Left lung (tissue), 10 donors: ENCODE measurements around the gene TANC1. TPM values are rescaled to one million over a fixed set of nuclear protein-coding genes. Genes with fewer than 3 reads are reported as not detected.

Experiments
- ATAC-seq: fragments of 200-7000 bp; cut with Tn5 transposase; one replicate; pipeline ENCODE4 v1.9.1; 2020; ENCODE audit warnings: moderate library complexity
- DNase-seq, 4 donors: peaks; one replicate each; pipeline ENCODE4 v3.0.0-alpha.2; 2013 to 2020
- H3K27ac ChIP-seq, 2 donors: fragments of 200-600 bp; sonication (generic) in 1 of 2; one replicate each; pipeline versions ENCODE4 v1.5.0 to v1.8.0; 2020 to 2021
- H3K27me3 ChIP-seq, 2 donors: fragments of 200-600 bp; sonication (generic) in 1 of 2; one replicate each; pipeline versions ENCODE4 v1.5.0 to v1.8.0; 2020 to 2021
- H3K36me3 ChIP-seq, 2 donors: fragments of 200-600 bp; sonication (generic) in 1 of 2; one replicate each; pipeline versions ENCODE4 v1.5.0 to v1.8.0; 2020 to 2021
- H3K4me1 ChIP-seq, 2 donors: fragments of 200-600 bp; one replicate each; pipeline ENCODE4 v1.8.0; 2021
- H3K4me3 ChIP-seq, 2 donors: fragments of 200-600 bp; sonication (generic) in 1 of 2; one replicate each; pipeline versions ENCODE4 v1.5.0 to v1.8.0; 2020 to 2021; ENCODE audit warnings: mild to moderate bottlenecking in 1 of 2
- H3K9me3 ChIP-seq, 2 donors: fragments of 200-600 bp; sonication (generic) in 1 of 2; one replicate each; pipeline versions ENCODE4 v1.5.0 to v1.8.0; 2020 to 2021
- intact Hi-C, 2 donors: fragments of 100-400 bp; cut with DNase I; formaldehyde crosslinking; loops; one replicate each; pipeline versions ENCODE4 v1.11.2 to v1.14.2; 2022
- polyA plus RNA-seq, 6 donors: library from polyadenylated mRNA; unstranded; fragments of 120-200 nt; gene quantifications; one replicate each; pipeline ENCODE4 v1.2.1, GENCODE V29; 2013; ENCODE audit not compliant: insufficient read length in 6 of 6
- total RNA-seq, 2 donors: library from RNA; stranded (reverse); fragmentation: NEBNext Ultra II Directional; extraction: Animal tissue kit (Norgen Biotek cat#: 25700); gene quantifications; one replicate each; pipeline ENCODE4 v1.2.1, GENCODE V29; 2021
- TF ChIP-seq, protein P1 (sequence below), 2 donors: fragments of 200-600 bp; sonication (generic) in 1 of 2; IDR thresholded peaks; one replicate each; pipeline versions ENCODE4 v1.5.0 to v1.8.0; 2021; ENCODE audit warnings: antibody characterized with exemption in 2 of 2
- donor health status: DM: no; HTN: yes; CAD: no.
- donor health status: DM: no; HTN: no; CAD: no.

TANC1 gene
- total and polyA plus RNA-seq, 8 donors = 40.1 to 76.6 (median 53.3) TPM

- Histone ChIP-seq H3K27ac (no peak overlapping the region), H3K9me3 (no peaks in the 10 kb centered on the region), H3K4me3 (no peak overlapping the region), H3K36me3 (peaks cover 0 to 59% of the 10 kb centered on the region in 2 donors), H3K4me1 (peaks cover 0 to 5% of the 10 kb centered on the region in 2 donors), H3K27me3 (no peaks in the 10 kb centered on the region)
- no peak for DNase-seq
- TF ChIP-seq, protein P1, sequence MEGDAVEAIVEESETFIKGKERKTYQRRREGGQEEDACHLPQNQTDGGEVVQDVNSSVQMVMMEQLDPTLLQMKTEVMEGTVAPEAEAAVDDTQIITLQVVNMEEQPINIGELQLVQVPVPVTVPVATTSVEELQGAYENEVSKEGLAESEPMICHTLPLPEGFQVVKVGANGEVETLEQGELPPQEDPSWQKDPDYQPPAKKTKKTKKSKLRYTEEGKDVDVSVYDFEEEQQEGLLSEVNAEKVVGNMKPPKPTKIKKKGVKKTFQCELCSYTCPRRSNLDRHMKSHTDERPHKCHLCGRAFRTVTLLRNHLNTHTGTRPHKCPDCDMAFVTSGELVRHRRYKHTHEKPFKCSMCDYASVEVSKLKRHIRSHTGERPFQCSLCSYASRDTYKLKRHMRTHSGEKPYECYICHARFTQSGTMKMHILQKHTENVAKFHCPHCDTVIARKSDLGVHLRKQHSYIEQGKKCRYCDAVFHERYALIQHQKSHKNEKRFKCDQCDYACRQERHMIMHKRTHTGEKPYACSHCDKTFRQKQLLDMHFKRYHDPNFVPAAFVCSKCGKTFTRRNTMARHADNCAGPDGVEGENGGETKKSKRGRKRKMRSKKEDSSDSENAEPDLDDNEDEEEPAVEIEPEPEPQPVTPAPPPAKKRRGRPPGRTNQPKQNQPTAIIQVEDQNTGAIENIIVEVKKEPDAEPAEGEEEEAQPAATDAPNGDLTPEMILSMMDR (IDR thresholded peaks at IDR 0.05) = no peak
- intact Hi-C loops = no loop called here
- ATAC-seq = no peak
Observed at GRCh38 chr2:159214325-159214865, 246.0 kb downstream of the TANC1 start.

DNA sequence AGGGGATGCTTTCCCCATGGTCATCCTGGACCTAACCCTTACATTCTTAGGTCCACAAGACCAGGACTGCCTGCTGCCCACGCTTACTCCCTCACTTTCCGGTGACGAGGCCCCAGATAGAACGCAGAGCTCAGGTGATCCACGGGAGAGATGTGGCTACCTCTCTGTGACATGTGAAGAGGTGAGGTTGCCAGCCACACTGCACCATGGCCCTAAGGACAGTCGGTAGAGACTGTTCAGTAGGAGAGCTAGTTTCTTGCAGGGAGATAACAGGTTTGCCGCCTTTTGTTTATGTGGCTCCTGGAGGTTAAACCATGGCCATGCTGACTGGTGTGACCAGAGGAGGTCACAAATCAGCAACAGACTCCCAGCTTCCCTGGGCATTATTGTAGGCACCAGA, 246.7 kb downstream of the TANC1 start:
- peaks cover 0 to 64% of the 10 kb centered on the region in 2 donors for H3K36me3 ChIP-seq
- DNase-seq (no peak), ATAC-seq (no peak)
- intact Hi-C loops = no loop called here
- H3K9me3 ChIP-seq = no peaks in the 10 kb centered on the region
- TF ChIP-seq, protein P1 (IDR thresholded peaks at IDR 0.05) = no peak
- no peak overlapping the region for H3K4me3 ChIP-seq
- H3K27me3 ChIP-seq = no peaks in the 10 kb centered on the region
- H3K27ac ChIP-seq = no peak overlapping the region
- H3K4me1 ChIP-seq = peaks cover 0 to 5% of the 10 kb centered on the region in 2 donors

GRCh38 chr2:159217676-159218075, 249.2 kb downstream of the TANC1 start:
- intact Hi-C loops = no loop called here
- H3K36me3 ChIP-seq = peaks cover 0 to 72% of the 10 kb centered on the region in 2 donors
- H3K27me3 ChIP-seq = no peaks in the 10 kb centered on the region

DNA sequence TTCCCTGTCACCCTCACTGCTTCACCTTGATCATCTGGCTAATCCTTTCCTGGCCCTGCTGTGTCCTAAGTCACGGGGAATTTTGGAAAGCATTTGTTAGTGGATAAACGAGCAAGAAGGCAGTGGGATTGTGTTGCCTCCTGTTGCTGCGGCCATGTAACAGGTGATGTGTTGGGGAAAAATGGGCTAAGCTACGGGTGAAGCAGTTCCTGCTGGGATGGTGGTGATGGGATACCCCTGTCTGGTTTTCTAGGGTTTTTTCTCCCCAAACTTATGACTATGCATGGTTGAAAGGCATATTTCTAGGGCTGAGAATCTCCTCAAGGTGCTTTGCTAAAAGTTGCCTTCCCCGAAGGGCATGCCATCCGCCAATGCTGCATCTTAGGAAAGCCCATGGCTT, 249.9 kb downstream of the TANC1 start:
- ATAC-seq (no peak), DNase-seq (no peak)
- Histone ChIP-seq H3K4me3 (no peak overlapping the region), H3K9me3 (no peaks in the 10 kb centered on the region), H3K4me1 (no peaks in the 10 kb centered on the region), H3K27me3 (no peaks in the 10 kb centered on the region), H3K27ac (no peak overlapping the region), H3K36me3 (peaks cover 0 to 77% of the 10 kb centered on the region in 2 donors)
- TF ChIP-seq, protein P1 (IDR thresholded peaks at IDR 0.05) = no peak
- intact Hi-C loops = no loop called here

More at GRCh38 chr2:159217676-159218075, 249.2 kb downstream of the TANC1 start:
- H3K4me1 ChIP-seq = no peaks in the 10 kb centered on the region
- TF ChIP-seq, protein P1 (IDR thresholded peaks at IDR 0.05) = no peak
- no peak overlapping the region for H3K4me3 ChIP-seq
- H3K27ac ChIP-seq = no peak overlapping the region
- DNase-seq (no peak), ATAC-seq (no peak)
- H3K9me3 ChIP-seq = no peaks in the 10 kb centered on the region

DNA sequence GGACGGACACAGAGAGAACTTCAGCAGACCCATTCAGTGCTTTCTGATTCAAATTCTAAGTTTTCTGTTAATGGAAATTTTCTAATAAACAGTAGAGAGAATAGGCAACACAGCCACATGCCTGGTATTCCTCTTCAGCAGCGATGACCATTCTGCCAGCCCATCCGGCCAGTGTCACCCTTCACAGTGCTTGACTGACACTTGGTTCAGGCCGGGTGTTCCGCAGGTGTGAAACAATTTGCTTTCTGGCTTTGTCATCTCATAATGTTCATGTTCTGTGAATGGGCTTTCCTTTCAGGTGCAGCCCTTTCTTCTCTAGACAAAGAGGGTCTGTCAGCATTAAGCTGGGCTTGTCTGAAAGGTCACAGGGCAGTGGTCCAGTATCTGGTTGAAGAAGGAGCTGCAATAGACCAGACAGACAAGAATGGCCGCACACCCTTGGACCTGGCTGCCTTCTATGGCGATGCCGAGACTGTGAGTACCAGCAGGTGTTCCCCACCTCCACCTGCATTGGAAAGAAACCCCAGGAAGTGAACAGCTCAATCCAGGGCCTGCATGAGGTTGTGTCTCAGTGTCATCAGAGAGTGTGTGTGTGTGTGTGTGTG, 251.1 kb downstream of the TANC1 start:
- DNase-seq = no peak
- intact Hi-C loops = no loop called here
- Histone ChIP-seq H3K36me3 (peaks cover 0 to 78% of the 10 kb centered on the region in 2 donors), H3K9me3 (no peaks in the 10 kb centered on the region), H3K27ac (no peak overlapping the region), H3K4me1 (peaks cover 0 to 5% of the 10 kb centered on the region in 2 donors), H3K27me3 (no peaks in the 10 kb centered on the region), H3K4me3 (no peak overlapping the region)
- no peak for ATAC-seq
- TF ChIP-seq, protein P1 (IDR thresholded peaks at IDR 0.05) = no peak
